GM06990 (cell line): Measurements from ENCODE around the gene HOXC11.

Experiments used
- DNase-seq: peaks from one replicate; pipeline ENCODE4 v3.0.0-alpha.2; 2011; ENCODE audit not compliant: insufficient read length; ENCODE audit errors: extremely low read depth
- H3K27me3 ChIP-seq: replicated peaks from 2 replicates; pipeline ENCODE4 v1.6.0; 2011; ENCODE audit warnings: low read length; ENCODE audit not compliant: control insufficient read depth, insufficient read depth
- H3K36me3 ChIP-seq: 2 replicates; pipeline ENCODE4 v1.5.1; 2011; ENCODE audit warnings: low read length; ENCODE audit not compliant: control insufficient read depth, insufficient read depth
- H3K4me3 ChIP-seq: replicated peaks from 2 replicates; pipeline ENCODE4 v1.5.1; 2011; ENCODE audit warnings: low read depth, mild to moderate bottlenecking, control low read depth, low read length
- CTCF ChIP-seq: IDR thresholded peaks from 2 replicates; pipeline ENCODE4 v1.5.1; 2011; ENCODE audit warnings: low read length, control low read depth, mild to moderate bottlenecking, inconsistent platforms; ENCODE audit not compliant: insufficient read depth, poor library complexity, severe bottlenecking

Gene HOXC11

GRCh38 chr12:54011665-54012532 is 39.0 kb downstream of the HOXC11 start:
- H3K36me3 ChIP-seq = no peaks in the 10 kb centered on the region
- peaks cover 3% of the 10 kb centered on the region for H3K27me3 ChIP-seq
- no peak for DNase-seq
- H3K4me3 ChIP-seq = no peak overlapping the region
- TF ChIP-seq CTCF = no peak

GRCh38 chr12:54012631-54013409 is 39.9 kb downstream of the HOXC11 start:
- H3K4me3 ChIP-seq = no peak overlapping the region
- DNase-seq = no peak
- H3K36me3 ChIP-seq = no peaks in the 10 kb centered on the region
- peak; percentile 17 for TF ChIP-seq CTCF
- peaks cover 3% of the 10 kb centered on the region for H3K27me3 ChIP-seq

- H3K4me3 ChIP-seq = no peak overlapping the region
- H3K36me3 ChIP-seq = no peaks in the 10 kb centered on the region
- H3K27me3 ChIP-seq = peaks cover 3% of the 10 kb centered on the region
- TF ChIP-seq CTCF = no peak
- DNase-seq = no peak
These were observed 41.6 kb downstream of the HOXC11 start for GRCh38 chr12:54014377-54015017.

- no peak for TF ChIP-seq CTCF
- Histone ChIP-seq H3K4me3 (no peak overlapping the region), H3K27me3 (peaks cover 1% of the 10 kb centered on the region)
These were observed 42.3 kb downstream of the HOXC11 start for GRCh38 chr12:54015018-54015931.

GRCh38 chr12:54016051-54016450 is 43.1 kb downstream of the HOXC11 start:
- H3K36me3 ChIP-seq = no peaks in the 10 kb centered on the region
- no peak for DNase-seq
- TF ChIP-seq CTCF = no peak
- peaks cover 1% of the 10 kb centered on the region for H3K27me3 ChIP-seq
- no peak overlapping the region for H3K4me3 ChIP-seq

More at GRCh38 chr12:54015018-54015931, 42.3 kb downstream of the HOXC11 start:
- H3K36me3 ChIP-seq = no peaks in the 10 kb centered on the region
- no peak for DNase-seq
